H9 (cell line): ENCODE measurements around the gene HCN2. TPM values are rescaled to one million over a fixed set of nuclear protein-coding genes. Genes with fewer than 3 reads are reported as not detected.

Experiments used
- DNase-seq: peaks from one replicate; pipeline ENCODE4 v3.0.0-alpha.2; 2017
- H2AFZ ChIP-seq: one replicate; pipeline ENCODE4 v1.6.1; 2013; ENCODE audit warnings: mild to moderate bottlenecking, low read length, control low read depth, moderate library complexity
- H2AK5ac ChIP-seq: 2 replicates; pipeline ENCODE4 v1.6.1; 2013; ENCODE audit warnings: low read length, control low read depth, mixed read lengths; ENCODE audit not compliant: insufficient read length
- H2BK120ac ChIP-seq: one replicate; pipeline ENCODE4 v1.6.1; 2013; ENCODE audit warnings: low read depth, mild to moderate bottlenecking, low read length, control low read depth, inconsistent platforms; ENCODE audit not compliant: poor library complexity, severe bottlenecking
- H2BK12ac ChIP-seq: 2 replicates; pipeline ENCODE4 v1.6.1; 2013; ENCODE audit warnings: low read length, control low read depth, mixed read lengths, low read depth; ENCODE audit not compliant: insufficient read length
- H2BK15ac ChIP-seq: 2 replicates; pipeline ENCODE4 v1.6.1; 2013; ENCODE audit warnings: low read depth, low read length, control low read depth
- H2BK20ac ChIP-seq: one replicate; pipeline ENCODE4 v1.6.1; 2013; ENCODE audit warnings: low read depth, mild to moderate bottlenecking, low read length, control low read depth, inconsistent platforms; ENCODE audit not compliant: poor library complexity, severe bottlenecking
- H2BK5ac ChIP-seq: 2 replicates; pipeline ENCODE4 v1.6.1; 2013; ENCODE audit warnings: low read length, control low read depth, mixed read lengths; ENCODE audit not compliant: insufficient read length
- H3K14ac ChIP-seq: 2 replicates; pipeline ENCODE4 v1.6.1; 2013; ENCODE audit warnings: low read length, control low read depth; ENCODE audit not compliant: insufficient read depth
- H3K18ac ChIP-seq: 2 replicates; pipeline ENCODE4 v1.6.1; 2013; ENCODE audit warnings: low read depth, mild to moderate bottlenecking, mixed read lengths, low read length, control low read depth; ENCODE audit not compliant: insufficient read length
- H3K23ac ChIP-seq: 2 replicates; pipeline ENCODE4 v1.6.1; 2013; ENCODE audit warnings: low read length, control low read depth, mixed read lengths, low read depth; ENCODE audit not compliant: insufficient read length
- H3K23me2 ChIP-seq: 2 replicates; pipeline ENCODE4 v1.6.1; 2013; ENCODE audit warnings: low read depth, mild to moderate bottlenecking, mixed read lengths, low read length, control low read depth; ENCODE audit not compliant: insufficient read length, poor library complexity, severe bottlenecking
- H3K27ac ChIP-seq: 2 replicates; pipeline ENCODE4 v1.5.1; 2013; ENCODE audit warnings: low read length, control low read depth, mixed read lengths, low read depth; ENCODE audit not compliant: insufficient read length
- H3K27me3 ChIP-seq: 2 replicates; pipeline ENCODE4 v1.6.1; 2013; ENCODE audit warnings: low read length, control low read depth, inconsistent platforms; ENCODE audit not compliant: insufficient read depth
- H3K4ac ChIP-seq: 2 replicates; pipeline ENCODE4 v1.6.1; 2013; ENCODE audit warnings: low read depth, mild to moderate bottlenecking, control low read depth, inconsistent platforms, low read length, moderate library complexity
- H3K4me1 ChIP-seq: 2 replicates; pipeline ENCODE4 v1.6.1; 2013; ENCODE audit warnings: low read length, control low read depth, inconsistent platforms; ENCODE audit not compliant: insufficient read depth
- H3K4me2 ChIP-seq: 2 replicates; pipeline ENCODE4 v1.6.1; 2013; ENCODE audit warnings: low read length, control low read depth, mixed read lengths; ENCODE audit not compliant: insufficient read length, insufficient read depth
- H3K56ac ChIP-seq: 2 replicates; pipeline ENCODE4 v1.6.1; 2013; ENCODE audit warnings: low read depth, mild to moderate bottlenecking, mixed read lengths, low read length, control low read depth; ENCODE audit not compliant: insufficient read length
- H3K79me1 ChIP-seq: 2 replicates; pipeline ENCODE4 v1.6.1; 2013; ENCODE audit warnings: low read depth, mild to moderate bottlenecking, moderate library complexity, low read length, control low read depth, inconsistent platforms; ENCODE audit not compliant: insufficient read depth, poor library complexity, severe bottlenecking
- H3K79me2 ChIP-seq: 2 replicates; pipeline ENCODE4 v1.6.1; 2013; ENCODE audit warnings: low read length, control low read depth, inconsistent platforms; ENCODE audit not compliant: insufficient read depth
- H3K9ac ChIP-seq: 2 replicates; pipeline ENCODE4 v1.6.1; 2013; ENCODE audit warnings: low read length, control low read depth, mixed read lengths; ENCODE audit not compliant: insufficient read length; ENCODE audit errors: extremely low read depth
- H3K9me3 ChIP-seq: one replicate; pipeline ENCODE4 v1.6.1; 2013; ENCODE audit warnings: low read depth, low read length, inconsistent platforms; ENCODE audit not compliant: control insufficient read depth
- H3T11ph ChIP-seq: one replicate; pipeline ENCODE4 v1.6.1; 2013; ENCODE audit warnings: mild to moderate bottlenecking, low read length, control low read depth, inconsistent platforms
- H4K20me1 ChIP-seq: one replicate; pipeline ENCODE4 v1.6.1; 2013; ENCODE audit not compliant: control insufficient read depth, insufficient read length, insufficient read depth
- H4K5ac ChIP-seq: 2 replicates; pipeline ENCODE4 v1.6.1; 2013; ENCODE audit warnings: low read depth, mild to moderate bottlenecking, mixed read lengths, low read length, control low read depth; ENCODE audit not compliant: insufficient read length
- H4K8ac ChIP-seq: replicated peaks from 2 replicates; pipeline ENCODE4 v1.6.1; 2013; ENCODE audit warnings: low read length, control low read depth, mixed read lengths, low read depth; ENCODE audit not compliant: insufficient read length
- H4K91ac ChIP-seq: 2 replicates; pipeline ENCODE4 v1.6.1; 2013; ENCODE audit warnings: low read depth, mild to moderate bottlenecking, moderate library complexity, mixed read lengths, low read length, control low read depth; ENCODE audit not compliant: insufficient read length
- H3K27ac Mint-ChIP-seq, 3 experiments: 2 replicates in 2 of 3; 3 replicates in 1 of 3; pipeline ENCODE4 v1.8.0; 2020 to 2021; ENCODE audit warnings: mixed read lengths in 3 of 3, mild to moderate bottlenecking in 1 of 3, moderate library complexity in 1 of 3
- H3K27me3 Mint-ChIP-seq: 2 replicates; pipeline ENCODE4 v1.8.0; 2021; ENCODE audit warnings: low read depth, mild to moderate bottlenecking, moderate library complexity, mixed read lengths
- H3K36me3 Mint-ChIP-seq, 3 experiments: 2 replicates in 2 of 3; 3 replicates in 1 of 3; pipeline ENCODE4 v1.8.0; 2020 to 2021; ENCODE audit warnings: low read depth in 3 of 3, mixed read lengths in 3 of 3; ENCODE audit not compliant: insufficient read depth in 1 of 3
- H3K4me1 Mint-ChIP-seq, 2 experiments: 2 replicates each; pipeline ENCODE4 v1.8.0; 2020; ENCODE audit warnings: mixed read lengths in 2 of 2
- H3K4me3 Mint-ChIP-seq, 2 experiments: 2 replicates in 1 of 2; 3 replicates in 1 of 2; pipeline ENCODE4 v1.8.0; 2020 to 2021; ENCODE audit warnings: mild to moderate bottlenecking in 2 of 2, mixed read lengths in 2 of 2, moderate library complexity in 1 of 2
- H3K9me3 Mint-ChIP-seq, 2 experiments: 2 replicates in 1 of 2; 3 replicates in 1 of 2; pipeline ENCODE4 v1.8.0; 2020; ENCODE audit warnings: mild to moderate bottlenecking in 2 of 2, mixed read lengths in 2 of 2, moderate library complexity in 1 of 2
- WGBS: extraction: QIAGEN DNeasy Blood & Tissue Kit; methylation state at CpG from one replicate; pipeline ENCODE4 v1.1.7; 2013; ENCODE audit warnings: missing lambda C conversion rate, low lambda C conversion rate, mixed read lengths; ENCODE audit not compliant: insufficient read length; ENCODE audit errors: extremely low coverage; 5-methylcytosine and 5-hydroxymethylcytosine counted together
- total RNA-seq: library from RNA; stranded (reverse); gene quantifications from 2 replicates; pipeline ENCODE4 v1.2.1, GENCODE V29; 2021
- TF ChIP-seq, protein P1 (sequence below): fragments of 200-600 bp; sonication (generic); conservative IDR thresholded peaks from 3 replicates; pipeline ENCODE4 v1.8.0; 2021; ENCODE audit warnings: antibody characterized with exemption, mild to moderate bottlenecking

HCN2 gene
- total RNA-seq, 1 experiment from 2014 or later: 3.7 TPM

DNA sequence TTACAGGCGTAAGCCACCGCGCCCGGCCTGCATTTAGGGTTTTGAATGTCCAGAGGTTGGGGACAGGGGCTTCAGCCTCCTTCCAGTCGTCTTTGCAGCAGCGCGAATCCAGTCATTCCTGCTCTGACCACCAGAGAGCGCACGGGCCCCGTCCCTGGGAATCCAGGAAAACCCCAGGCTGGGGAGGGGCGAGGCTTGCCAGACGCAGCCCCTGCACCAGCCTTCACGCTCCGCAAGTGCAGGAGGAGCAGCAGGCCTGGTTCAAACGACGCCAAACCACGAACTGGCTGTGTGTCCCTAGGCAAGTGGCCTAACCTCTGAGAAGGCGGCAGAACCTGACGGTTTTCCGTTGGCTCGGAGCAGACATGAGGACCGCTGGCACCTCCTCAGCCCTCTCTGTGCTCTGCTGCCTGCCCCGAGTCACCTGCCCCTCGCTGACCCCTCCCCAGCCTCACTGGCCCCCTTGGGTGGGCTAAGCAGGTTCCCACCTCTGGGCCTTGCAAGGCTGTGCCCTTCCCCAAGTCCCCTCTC is 75.3 kb downstream of the HCN2 start:
- Histone ChIP-seq H3K23ac (no peak overlapping the region), H2AK5ac (no peak overlapping the region), H4K20me1 (peaks cover 6% of the 10 kb centered on the region), H4K5ac (no peak overlapping the region), H2BK120ac (no peak overlapping the region), H3K9me3 (no peaks in the 10 kb centered on the region), H3K14ac (no peak overlapping the region), H3K56ac (no peak overlapping the region), H4K91ac (no peak overlapping the region), H2BK12ac (no peak overlapping the region), H3K79me2 (peaks cover 27% of the 10 kb centered on the region; the same call in 1 of the 2 replicates), H2AFZ (no peak overlapping the region), H3K9ac (no peak overlapping the region), H2BK5ac (no peak overlapping the region), H3K27me3 (no peaks in the 10 kb centered on the region), H3K4ac (no peak overlapping the region), H4K8ac (no peak overlapping the region), H3K27ac (no peak overlapping the region), H2BK20ac (no peak overlapping the region), H3K18ac (no peak overlapping the region), H3T11ph (no peak overlapping the region), H3K4me1 (no peaks in the 10 kb centered on the region; the same call in 1 of the 2 replicates), H2BK15ac (no peak overlapping the region), H3K79me1 (no peaks in the 10 kb centered on the region), H3K4me2 (no peak overlapping the region), H3K23me2 (peaks cover 7% of the 10 kb centered on the region)
- no peak overlapping the region for H3K27ac Mint-ChIP-seq
- peaks cover 30% of the 10 kb centered on the region for H3K27me3 Mint-ChIP-seq
- H3K4me1 Mint-ChIP-seq: peaks cover 10 to 15% of the 10 kb centered on the region in 2 experiments
- TF ChIP-seq, protein P1, sequence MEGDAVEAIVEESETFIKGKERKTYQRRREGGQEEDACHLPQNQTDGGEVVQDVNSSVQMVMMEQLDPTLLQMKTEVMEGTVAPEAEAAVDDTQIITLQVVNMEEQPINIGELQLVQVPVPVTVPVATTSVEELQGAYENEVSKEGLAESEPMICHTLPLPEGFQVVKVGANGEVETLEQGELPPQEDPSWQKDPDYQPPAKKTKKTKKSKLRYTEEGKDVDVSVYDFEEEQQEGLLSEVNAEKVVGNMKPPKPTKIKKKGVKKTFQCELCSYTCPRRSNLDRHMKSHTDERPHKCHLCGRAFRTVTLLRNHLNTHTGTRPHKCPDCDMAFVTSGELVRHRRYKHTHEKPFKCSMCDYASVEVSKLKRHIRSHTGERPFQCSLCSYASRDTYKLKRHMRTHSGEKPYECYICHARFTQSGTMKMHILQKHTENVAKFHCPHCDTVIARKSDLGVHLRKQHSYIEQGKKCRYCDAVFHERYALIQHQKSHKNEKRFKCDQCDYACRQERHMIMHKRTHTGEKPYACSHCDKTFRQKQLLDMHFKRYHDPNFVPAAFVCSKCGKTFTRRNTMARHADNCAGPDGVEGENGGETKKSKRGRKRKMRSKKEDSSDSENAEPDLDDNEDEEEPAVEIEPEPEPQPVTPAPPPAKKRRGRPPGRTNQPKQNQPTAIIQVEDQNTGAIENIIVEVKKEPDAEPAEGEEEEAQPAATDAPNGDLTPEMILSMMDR: peak; percentile 95
- H3K4me3 Mint-ChIP-seq: peak overlapping the region; percentile 40 to 74; a peak in 4 of 5 replicates
- H3K36me3 Mint-ChIP-seq: peaks cover 0 to 2% (median 0%) of the 10 kb centered on the region in 3 experiments; a peak in 2 of 7 replicates
- H3K9me3 Mint-ChIP-seq: peaks cover 10 to 14% of the 10 kb centered on the region in 2 experiments
- peak; percentile 95 for DNase-seq
- no CpG with 5 or more reads among the region's 24 CpGs for WGBS

Other genes with a start within 250 kb of the HCN2 start
- gene MIER2, start 245.1 kb upstream of the HCN2 start, total RNA-seq: 60.5 TPM in 2 replicates
- 14.6 and 15.4 TPM in 2 replicates for gene C2CD4C, start 180.7 kb upstream of the HCN2 start, total RNA-seq
- gene SHC2, start 128.8 kb upstream of the HCN2 start, total RNA-seq: 16.6 and 18.0 TPM in 2 replicates
- 0.72 and 1.2 TPM in 2 replicates for gene MADCAM1, start 93.4 kb upstream of the HCN2 start, total RNA-seq
- 7.4 and 8.1 TPM in 2 replicates for gene TPGS1, start 82.4 kb upstream of the HCN2 start, total RNA-seq
- 109 and 112 TPM in 2 replicates for gene CDC34, start 58.1 kb upstream of the HCN2 start, total RNA-seq
- gene GZMM, start 45.8 kb upstream of the HCN2 start, total RNA-seq: 0.64 and 0.66 TPM in 2 replicates
- 715 and 719 TPM in 2 replicates for gene BSG, start 17.3 kb upstream of the HCN2 start, total RNA-seq
- gene POLRMT, start 43.7 kb downstream of the HCN2 start, total RNA-seq: 101 and 104 TPM in 2 replicates
- 0.72 and 0.99 TPM in 2 replicates for gene FGF22, start 50.0 kb downstream of the HCN2 start, total RNA-seq
- gene RNF126, start 73.3 kb downstream of the HCN2 start, total RNA-seq: 78.0 and 81.9 TPM in 2 replicates
- gene FSTL3, start 86.5 kb downstream of the HCN2 start, total RNA-seq: 6.8 and 9.1 TPM in 2 replicates
- 0.22 TPM in 1 of 2 replicates, not detected in the other for gene PRSS57, start 105.6 kb downstream of the HCN2 start, total RNA-seq
- 18.5 and 23.6 TPM in 2 replicates for gene PALM, start 119.1 kb downstream of the HCN2 start, total RNA-seq
- 0.44 and 0.83 TPM in 2 replicates for gene MISP, start 161.2 kb downstream of the HCN2 start, total RNA-seq
- gene PTBP1, start 207.6 kb downstream of the HCN2 start, total RNA-seq: 712 and 748 TPM in 2 replicates
- gene PLPPR3, start 232.1 kb downstream of the HCN2 start, total RNA-seq: 57.9 and 61.2 TPM in 2 replicates
- gene AZU1, start 238.0 kb downstream of the HCN2 start, total RNA-seq: 0.77 and 1.6 TPM in 2 replicates